DOHH2 (cell line): ENCODE results near the gene DUS2.
"Not testable (repeated sequence)": the region's sequence is repeated elsewhere in the genome, so short reads cannot be mapped to it uniquely, and the experiment has no call there.

Experiments
- H3F3A ChIP-seq: fragments of 200-600 bp; sonication (generic), shearing (Covaris generic); 2 replicates; pipeline ENCODE4 v1.6.0; 2016; ENCODE audit warnings: antibody characterized with exemption, mild to moderate bottlenecking; ENCODE audit not compliant: control insufficient read depth, insufficient read depth
- H3K27ac ChIP-seq: fragments of 200-600 bp; sonication (generic); 2 replicates; pipeline ENCODE4 v1.5.1; 2014; ENCODE audit warnings: low read depth, mild to moderate bottlenecking, low read length, moderate library complexity
- H3K27me3 ChIP-seq: fragments of 200-600 bp; sonication (generic); 2 replicates; pipeline ENCODE4 v1.6.1; 2014; ENCODE audit warnings: mild to moderate bottlenecking, low read length, mixed read lengths; ENCODE audit not compliant: control insufficient read depth
- H3K36me3 ChIP-seq: fragments of 200-600 bp; sonication (generic); 2 replicates; pipeline ENCODE4 v1.6.1; 2014; ENCODE audit warnings: mild to moderate bottlenecking, low read length, moderate library complexity, mixed read lengths; ENCODE audit not compliant: control insufficient read depth
- H3K4me1 ChIP-seq: fragments of 200-600 bp; sonication (generic); 2 replicates; pipeline ENCODE4 v1.6.1; 2014; ENCODE audit warnings: mild to moderate bottlenecking, low read length, mixed read lengths; ENCODE audit not compliant: control insufficient read depth
- H3K4me2 ChIP-seq: fragments of 200-600 bp; sonication (generic); 2 replicates; pipeline ENCODE4 v1.6.0; 2014; ENCODE audit warnings: mild to moderate bottlenecking, low read length, moderate library complexity
- H3K4me3 ChIP-seq: fragments of 200-600 bp; sonication (generic); 2 replicates; pipeline ENCODE4 v1.5.1; 2014; ENCODE audit warnings: mild to moderate bottlenecking, low read length, mixed read lengths
- H3K79me2 ChIP-seq: fragments of 200-600 bp; sonication (generic); 2 replicates; pipeline ENCODE4 v1.6.1; 2014; ENCODE audit warnings: mild to moderate bottlenecking, low read length, mixed read lengths; ENCODE audit not compliant: control insufficient read depth
- H3K9me2 ChIP-seq: fragments of 200-600 bp; sonication (generic); replicated peaks from 2 replicates; pipeline ENCODE4 v1.6.1; 2014; ENCODE audit warnings: mild to moderate bottlenecking, low read length, mixed read lengths; ENCODE audit not compliant: control insufficient read depth
- H3K9me3 ChIP-seq: fragments of 200-600 bp; sonication (generic); 2 replicates; pipeline ENCODE4 v1.6.1; 2014; ENCODE audit warnings: antibody characterized with exemption, low read length, mixed read lengths; ENCODE audit not compliant: control insufficient read depth, insufficient read depth
- H4K20me1 ChIP-seq: fragments of 200-600 bp; sonication (generic); 2 replicates; pipeline ENCODE4 v1.6.0; 2014; ENCODE audit warnings: low read depth, mild to moderate bottlenecking, antibody characterized with exemption, low read length, moderate library complexity; ENCODE audit not compliant: control insufficient read depth, insufficient read depth
- CTCF ChIP-seq: fragments of 200-600 bp; sonication (generic); IDR thresholded peaks from one replicate; pipeline ENCODE4 v1.5.1; 2014; ENCODE audit warnings: antibody characterized with exemption, mild to moderate bottlenecking, low read depth, low read length; ENCODE audit not compliant: poor library complexity, severe bottlenecking
- EZH2phosphoT487 ChIP-seq: fragments of 200-600 bp; sonication (generic); IDR thresholded peaks from 2 replicates; pipeline ENCODE4 v1.6.1; 2017; ENCODE audit warnings: borderline replicate concordance, mild to moderate bottlenecking, antibody characterized with exemption, low read length, moderate library complexity, mixed read lengths

DUS2 gene

DNA sequence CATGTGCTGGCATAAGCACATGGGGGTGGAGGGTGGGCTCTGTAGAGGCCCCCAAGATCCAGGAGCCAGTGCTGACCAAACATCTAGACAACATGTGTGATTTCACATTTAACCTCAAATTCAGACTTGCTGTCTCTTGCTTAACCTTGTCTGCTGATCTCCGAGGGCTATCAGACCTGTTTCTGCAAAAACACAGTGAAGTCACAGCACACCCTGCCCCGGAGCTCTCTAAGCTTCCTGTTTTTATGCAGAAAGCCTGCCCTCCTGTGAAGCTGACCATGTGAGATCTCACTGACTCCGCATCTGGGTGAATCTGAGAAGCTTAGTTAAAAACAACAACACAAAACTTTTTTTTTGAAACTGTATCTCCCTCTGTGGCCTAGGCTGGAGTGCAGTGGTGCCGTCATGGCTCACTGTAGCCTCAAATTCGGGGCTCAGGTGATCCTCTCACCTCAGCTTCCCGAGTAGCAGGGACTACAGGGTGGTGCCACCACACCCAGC is 17.2 kb upstream of the DUS2 start:
- no peaks in the 10 kb centered on the region for H3F3A ChIP-seq
- H3K4me3 ChIP-seq, result peak overlapping the region; percentile 30
- no peaks in the 10 kb centered on the region for H3K36me3 ChIP-seq
- peak overlapping the region; percentile 48 for H3K4me2 ChIP-seq
- no peaks in the 10 kb centered on the region for H3K9me3 ChIP-seq
- H3K27ac ChIP-seq, result no peak overlapping the region
- H3K4me1 ChIP-seq, result peaks cover 12% of the 10 kb centered on the region
- no peaks in the 10 kb centered on the region for H3K9me2 ChIP-seq
- H3K27me3 ChIP-seq, result no peaks in the 10 kb centered on the region
- H3K79me2 ChIP-seq, result no peaks in the 10 kb centered on the region
- TF ChIP-seq CTCF, result no peak
- no peak for TF ChIP-seq EZH2phosphoT487
- no peaks in the 10 kb centered on the region for H4K20me1 ChIP-seq

DNA sequence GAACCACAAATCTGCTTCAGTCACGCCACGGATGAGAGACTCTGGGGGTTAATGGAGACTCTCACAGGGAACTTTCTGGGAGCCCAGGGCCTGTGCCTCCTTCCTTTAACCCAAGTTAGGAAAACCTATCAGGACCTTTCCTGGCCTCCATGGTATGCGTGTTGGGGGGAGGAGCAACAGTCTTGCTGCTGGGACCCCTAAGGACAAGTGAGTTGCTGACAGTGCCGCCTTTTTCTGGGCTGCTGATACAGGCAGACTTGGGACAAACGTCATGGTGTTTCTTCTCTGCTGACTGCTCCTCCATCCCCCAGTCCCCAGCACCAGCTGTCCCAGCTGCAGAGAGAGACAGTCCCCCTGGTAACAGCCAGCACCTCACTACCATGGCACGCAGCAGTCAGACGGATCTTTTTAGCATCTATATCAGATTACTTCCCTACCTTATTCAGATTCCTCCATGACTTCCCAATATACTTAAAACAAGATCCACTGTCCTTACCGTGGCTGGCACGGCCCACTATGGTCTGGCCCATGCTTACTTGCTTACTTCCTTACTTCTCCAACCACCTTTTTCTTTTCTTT is 13.8 kb upstream of the DUS2 start:
- Histone ChIP-seq H3K27me3 (no peaks in the 10 kb centered on the region), H3K9me2 (no peaks in the 10 kb centered on the region), H3F3A (no peaks in the 10 kb centered on the region), H3K9me3 (no peaks in the 10 kb centered on the region), H3K36me3 (no peaks in the 10 kb centered on the region), H3K79me2 (no peaks in the 10 kb centered on the region), H3K4me3 (no peak overlapping the region), H4K20me1 (no peaks in the 10 kb centered on the region), H3K4me2 (no peak overlapping the region), H3K27ac (no peak overlapping the region), H3K4me1 (peaks cover 17% of the 10 kb centered on the region)
- TF ChIP-seq CTCF (no peak), EZH2phosphoT487 (no peak)

- H3K36me3 ChIP-seq, H3K4me3 ChIP-seq, H3K79me2 ChIP-seq, H3K9me2 ChIP-seq, H3K27me3 ChIP-seq, H3K4me2 ChIP-seq, H3K27ac ChIP-seq, H3K9me3 ChIP-seq, H3F3A ChIP-seq, H4K20me1 ChIP-seq: not testable (repeated sequence)
- peaks cover 17% of the 10 kb centered on the region for H3K4me1 ChIP-seq
Observed at GRCh38 chr16:68009872-68010271, 13.2 kb upstream of the DUS2 start.

GRCh38 chr16:68013440-68013839 is 9.6 kb upstream of the DUS2 start:
- H3K27me3 ChIP-seq, result no peaks in the 10 kb centered on the region
- no peaks in the 10 kb centered on the region for H3K79me2 ChIP-seq
- TF ChIP-seq EZH2phosphoT487, result no peak
- no peak for TF ChIP-seq CTCF

More at GRCh38 chr16:68013440-68013839, 9.6 kb upstream of the DUS2 start:
- Histone ChIP-seq H3K4me1 (peaks cover 5% of the 10 kb centered on the region), H4K20me1 (no peaks in the 10 kb centered on the region), H3K4me3 (no peak overlapping the region), H3K36me3 (no peaks in the 10 kb centered on the region), H3K4me2 (no peak overlapping the region), H3K9me3 (no peaks in the 10 kb centered on the region), H3K9me2 (no peaks in the 10 kb centered on the region), H3F3A (no peaks in the 10 kb centered on the region), H3K27ac (no peak overlapping the region)
